NCI-H446 treated with DMSO at 0.1 percent for 48 hours (cell line): ENCODE measurements around the gene MRRF.
"Not testable (repeated sequence)": the region's sequence is repeated elsewhere in the genome, so short reads cannot be mapped to it uniquely, and the experiment has no call there.

Experiments used
- DNase-seq: peaks from one replicate; lab custom pipeline; 2025; lab: John Stamatoyannopoulos, UW

Gene MRRF

DNA sequence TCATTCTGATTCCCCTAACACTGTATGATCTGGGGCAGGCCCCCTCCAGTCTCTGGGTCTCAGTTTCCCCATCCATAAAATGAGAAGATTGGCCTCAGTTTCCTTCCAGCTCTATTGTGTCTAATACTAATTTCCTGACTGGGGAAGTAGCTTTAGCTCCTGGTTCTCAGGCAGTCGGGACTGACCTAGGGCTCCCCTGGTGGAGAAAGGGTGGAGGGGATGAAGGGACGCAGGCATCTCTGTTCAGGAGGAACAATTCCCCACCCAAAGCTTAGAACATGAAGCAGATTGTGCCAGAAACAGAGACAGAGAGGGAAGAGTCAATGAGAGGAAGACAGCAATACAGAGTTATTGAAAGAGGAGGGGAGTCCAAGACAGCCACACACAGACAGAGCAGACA is 91.9 kb downstream of the MRRF start:
- no peak for DNase-seq

DNA sequence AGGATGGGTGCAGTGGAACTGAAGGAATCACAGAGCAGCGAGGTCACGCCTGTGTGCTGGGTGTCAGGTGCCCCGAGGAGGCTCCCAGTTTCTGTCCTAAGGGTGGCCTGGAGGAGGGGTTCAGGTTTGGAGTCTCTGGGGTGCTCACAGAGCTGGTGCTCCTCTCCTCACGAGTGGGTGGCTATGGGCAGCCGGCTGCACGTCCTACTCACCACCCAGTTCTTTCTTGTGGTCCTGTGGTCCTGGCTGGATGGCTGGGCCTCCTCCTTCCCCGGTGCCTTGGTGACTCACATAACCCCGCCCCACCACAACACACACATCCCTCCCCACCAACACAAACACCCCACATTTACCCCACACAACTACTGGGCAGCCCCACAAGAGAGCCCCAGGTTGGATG is 96.2 kb downstream of the MRRF start:
- DNase-seq, result no peak

DNA sequence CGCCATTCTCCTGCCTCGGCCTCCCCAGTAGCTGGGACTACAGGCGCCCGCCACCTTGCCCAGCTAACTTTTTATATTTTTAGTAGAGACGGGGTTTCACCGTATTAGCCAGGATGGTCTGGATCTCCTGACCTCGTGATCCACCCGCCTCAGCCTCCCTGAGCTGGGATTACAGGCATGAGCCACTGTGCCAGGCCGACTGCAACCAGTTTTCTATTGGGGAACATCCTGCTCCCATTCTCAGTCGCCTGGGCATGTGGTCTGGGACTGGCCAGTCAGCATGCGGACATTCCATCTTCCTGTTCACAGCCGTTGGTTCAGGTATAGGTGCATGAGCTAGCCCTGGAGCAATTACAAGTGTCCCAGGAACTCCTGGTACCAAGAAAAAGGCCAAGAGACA is 98.4 kb downstream of the MRRF start:
- not testable (repeated sequence) for DNase-seq

DNA sequence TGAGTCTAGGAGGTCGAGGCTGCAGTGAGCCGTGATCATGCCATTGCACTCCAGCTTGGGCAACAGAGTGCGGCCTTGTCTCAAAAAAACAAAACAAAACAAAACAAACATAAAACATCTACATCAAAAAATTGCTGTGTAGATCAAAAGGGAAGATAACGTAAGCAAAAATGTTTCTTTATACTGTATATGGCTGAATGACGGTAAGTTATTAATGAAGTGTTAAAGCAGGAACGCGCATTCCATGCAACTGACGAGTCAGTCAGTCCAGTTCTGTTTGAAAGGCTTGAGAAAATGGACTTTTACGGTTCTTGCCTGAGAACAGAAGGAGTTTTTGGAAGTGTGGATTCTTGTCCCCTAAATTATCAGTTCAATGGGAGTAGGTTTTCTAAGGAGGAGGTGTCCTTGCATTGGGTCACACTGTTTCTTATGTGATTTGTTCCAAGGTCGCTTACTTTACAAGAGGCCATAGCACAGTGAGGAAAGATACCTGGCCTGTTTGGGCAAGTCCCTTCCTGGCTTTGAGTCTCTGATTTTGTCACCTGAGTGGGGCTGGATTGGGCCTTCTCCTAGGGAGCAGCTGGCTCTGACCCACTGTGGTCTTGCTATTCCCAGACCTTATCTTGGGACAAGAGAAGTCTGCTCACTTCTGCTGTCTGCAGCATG is 99.6 kb downstream of the MRRF start:
- no peak for DNase-seq

DNA sequence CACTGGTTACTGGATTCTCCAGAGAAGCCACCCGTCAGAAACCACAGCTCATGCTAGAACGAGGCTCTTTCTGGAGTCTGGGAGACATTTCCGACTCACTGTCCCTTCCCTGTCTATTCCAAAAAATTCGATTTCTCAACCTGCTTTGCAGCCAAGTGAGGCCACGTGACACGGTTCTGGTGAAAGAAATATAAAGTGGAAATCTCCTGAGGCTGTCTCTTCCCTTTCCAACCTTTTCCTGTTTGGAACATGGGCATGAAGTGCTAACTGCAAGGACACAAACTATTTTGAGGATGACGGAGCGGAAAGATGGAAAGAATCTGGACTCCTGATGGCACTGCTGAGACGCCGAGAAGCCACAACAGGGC is 100.1 kb downstream of the MRRF start:
- no peak for DNase-seq

DNA sequence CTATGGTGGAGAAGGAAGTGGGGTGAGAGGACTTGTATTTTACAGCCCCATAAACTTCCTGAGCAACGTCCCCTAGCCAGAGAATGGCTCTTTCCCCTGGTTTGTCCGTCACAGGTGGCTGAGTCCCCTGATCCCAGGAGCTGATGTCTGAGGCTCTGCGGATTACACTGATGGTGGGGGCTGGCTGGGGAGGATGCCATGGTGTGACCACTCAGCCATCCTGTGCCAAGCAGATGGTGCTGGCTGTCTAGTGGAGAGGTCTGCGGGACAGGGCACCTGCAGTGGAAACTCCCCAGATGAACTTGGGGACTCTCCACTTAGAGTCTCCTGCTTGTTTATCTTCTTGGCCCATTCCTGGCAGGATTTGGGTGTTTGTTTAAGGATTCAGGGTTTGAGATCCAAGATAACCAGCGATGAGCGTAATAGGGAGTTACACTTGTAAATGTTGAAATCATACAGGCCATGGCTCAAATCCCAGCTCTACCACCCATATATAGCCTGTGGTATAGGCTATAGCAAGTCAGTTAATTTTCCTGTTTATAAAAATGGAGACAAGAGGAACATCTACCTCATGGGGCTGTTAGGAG is 101.5 kb downstream of the MRRF start:
- DNase-seq, result no peak

DNA sequence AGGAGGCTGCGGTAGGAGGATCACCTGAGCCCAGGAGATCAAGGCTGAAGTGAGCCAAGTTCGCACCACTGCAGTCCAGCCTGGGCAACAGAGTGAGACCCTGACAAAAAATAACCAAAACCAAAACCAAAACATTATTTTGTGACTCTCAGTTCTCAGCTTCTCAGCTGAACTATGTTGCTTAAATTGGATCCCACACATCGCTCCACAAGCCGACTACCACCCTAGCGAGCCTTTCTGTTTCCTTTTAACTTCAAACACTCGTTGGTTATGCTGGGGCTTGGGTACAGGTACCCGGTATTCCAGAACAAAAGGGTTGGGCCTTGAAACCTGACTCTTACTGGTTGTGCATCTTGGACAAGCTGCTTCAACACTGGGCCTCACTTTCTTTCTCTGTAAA is 102.4 kb downstream of the MRRF start:
- DNase-seq, result no peak

DNA sequence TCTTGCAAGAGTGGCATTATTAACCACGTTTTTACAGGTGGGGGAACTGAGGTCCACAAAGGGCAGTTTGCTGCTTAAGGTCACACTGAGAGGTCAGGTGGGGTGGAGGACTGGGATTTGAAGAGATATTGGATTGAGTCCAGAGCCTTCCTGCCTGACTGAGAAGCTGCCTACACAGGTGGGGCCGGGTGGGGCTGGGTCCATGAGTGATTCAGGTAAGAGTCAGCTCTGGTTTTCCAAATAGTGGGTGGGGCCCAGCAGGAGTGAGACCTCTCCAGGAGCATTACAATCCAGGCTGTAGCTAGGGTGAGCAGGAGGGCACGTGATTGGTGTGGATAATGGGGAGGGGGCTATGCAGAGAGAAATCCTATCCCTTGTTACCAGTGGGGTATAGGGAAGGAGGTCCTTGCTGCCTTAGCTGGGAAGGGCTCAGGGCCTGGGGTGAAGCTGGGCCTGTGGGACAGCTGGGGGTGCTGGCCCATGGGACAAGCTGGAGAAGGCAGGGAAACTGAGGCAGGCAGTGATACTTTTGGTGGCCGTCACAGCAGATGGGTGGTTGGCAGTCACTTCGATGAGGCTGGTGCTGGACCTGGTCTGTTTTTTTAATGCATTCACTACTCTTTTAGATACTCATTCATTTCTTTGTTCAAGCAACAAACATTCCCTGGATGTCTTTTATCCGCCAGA is 103.2 kb downstream of the MRRF start:
- no peak for DNase-seq

DNA sequence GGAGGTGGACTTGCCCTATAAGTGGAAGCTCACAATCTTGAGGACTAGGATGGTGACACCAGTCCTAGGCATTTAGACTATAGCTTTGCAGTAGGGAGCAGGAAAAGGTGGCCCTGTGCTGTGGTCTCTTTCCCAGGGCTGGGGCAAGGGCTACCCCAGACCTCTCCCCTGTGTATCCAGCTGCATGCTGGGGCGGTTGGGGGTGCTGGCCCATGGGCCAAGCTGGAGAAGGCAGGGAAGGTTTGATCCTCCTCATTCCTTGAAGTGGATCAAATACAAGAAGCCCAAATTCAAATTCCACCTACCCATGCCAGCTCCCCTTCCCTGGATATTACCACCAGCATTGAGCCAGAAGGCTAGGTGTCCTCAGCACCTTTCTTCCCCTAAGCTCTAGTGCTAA is 104.0 kb downstream of the MRRF start:
- DNase-seq, result no peak

DNA sequence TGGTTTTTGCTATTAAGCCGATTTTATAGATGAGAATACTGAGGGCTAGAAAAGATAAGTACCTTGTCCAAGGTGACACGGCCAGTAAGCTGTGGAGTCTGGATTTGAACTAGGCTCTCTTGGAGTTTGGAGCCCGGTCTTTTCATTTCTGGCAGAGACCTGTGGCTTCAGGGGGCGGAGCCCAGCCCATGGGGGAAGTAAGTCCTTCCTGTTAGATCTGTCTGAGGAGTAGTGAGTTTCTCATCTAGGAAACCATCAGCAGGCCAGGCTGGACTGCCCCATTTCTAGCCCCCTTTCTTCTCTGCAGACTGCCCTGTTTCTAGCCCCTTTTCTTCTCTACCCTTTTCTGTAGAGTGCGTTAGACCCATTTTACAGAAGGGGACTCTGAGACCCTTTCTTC is 105.6 kb downstream of the MRRF start:
- DNase-seq, result no peak

DNA sequence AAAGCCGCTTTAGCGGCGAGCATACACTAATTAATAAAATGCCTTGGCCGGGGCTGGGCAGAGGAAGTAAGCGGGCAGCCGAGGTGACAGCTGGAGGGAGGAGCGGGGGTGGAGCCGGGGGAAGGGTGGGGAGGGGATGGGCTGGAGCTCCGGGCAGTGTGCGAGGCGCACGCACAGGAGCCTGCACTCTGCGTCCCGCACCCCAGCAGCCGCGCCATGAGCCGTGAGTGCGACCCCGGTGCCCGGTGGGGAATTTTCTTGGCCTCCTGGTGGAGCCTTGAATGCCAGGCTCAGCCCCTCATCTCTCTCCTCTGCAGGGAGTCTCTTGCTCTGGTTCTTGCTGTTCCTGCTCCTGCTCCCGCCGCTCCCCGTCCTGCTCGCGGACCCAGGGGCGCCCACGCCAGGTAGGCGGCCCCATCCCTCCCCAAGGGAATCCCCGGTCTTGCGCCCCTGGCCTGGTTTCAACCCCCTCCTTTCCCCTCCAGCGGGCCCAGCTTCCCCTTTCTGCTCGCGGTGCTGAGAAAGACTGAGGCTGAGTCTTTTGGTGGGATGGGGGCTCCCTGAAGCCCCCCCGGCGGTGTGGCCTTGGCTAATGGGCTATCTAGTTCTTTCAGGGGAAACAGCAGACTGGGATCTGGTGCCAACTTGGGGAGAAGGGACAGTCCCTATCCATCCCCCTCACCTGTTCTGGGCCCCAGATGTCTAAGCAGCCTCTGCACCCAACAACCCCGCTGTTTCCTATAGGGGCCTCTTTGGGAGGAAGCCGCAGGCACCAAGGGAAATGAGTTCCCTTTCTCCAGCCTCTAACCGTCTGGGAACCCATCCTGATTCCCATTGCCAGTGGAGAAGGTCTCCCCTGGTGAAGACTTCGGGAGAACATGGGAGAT is 106.4 kb downstream of the MRRF start, which contains the start of gene PTGS1:
PTGS1 (plus strand) TSS at position 156 of the 887 bp plus-strand sequence; CDS start at position 217, 61 bp downstream.
- DNase-seq, result no peak

DNA sequence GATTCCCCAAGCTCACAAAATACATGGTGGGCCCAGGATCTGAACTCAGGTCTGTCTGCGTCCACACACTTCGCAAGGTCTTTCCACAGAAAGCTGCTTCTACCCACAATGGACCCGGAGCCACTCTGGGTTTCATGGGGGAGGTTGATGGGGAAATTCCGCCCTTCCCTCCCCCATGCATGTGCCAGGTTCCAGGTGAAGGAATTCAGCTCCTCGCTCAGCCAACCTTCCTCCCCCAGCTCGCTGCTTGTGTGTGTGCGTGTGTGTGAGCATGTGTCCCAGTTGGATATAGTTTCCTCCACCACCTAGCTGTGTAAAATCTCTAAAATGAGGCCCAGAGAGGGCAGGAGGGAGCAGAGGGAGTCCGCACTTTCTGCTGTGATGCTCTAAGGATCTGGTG is 107.2 kb downstream of the MRRF start:
- DNase-seq, result no peak

DNA sequence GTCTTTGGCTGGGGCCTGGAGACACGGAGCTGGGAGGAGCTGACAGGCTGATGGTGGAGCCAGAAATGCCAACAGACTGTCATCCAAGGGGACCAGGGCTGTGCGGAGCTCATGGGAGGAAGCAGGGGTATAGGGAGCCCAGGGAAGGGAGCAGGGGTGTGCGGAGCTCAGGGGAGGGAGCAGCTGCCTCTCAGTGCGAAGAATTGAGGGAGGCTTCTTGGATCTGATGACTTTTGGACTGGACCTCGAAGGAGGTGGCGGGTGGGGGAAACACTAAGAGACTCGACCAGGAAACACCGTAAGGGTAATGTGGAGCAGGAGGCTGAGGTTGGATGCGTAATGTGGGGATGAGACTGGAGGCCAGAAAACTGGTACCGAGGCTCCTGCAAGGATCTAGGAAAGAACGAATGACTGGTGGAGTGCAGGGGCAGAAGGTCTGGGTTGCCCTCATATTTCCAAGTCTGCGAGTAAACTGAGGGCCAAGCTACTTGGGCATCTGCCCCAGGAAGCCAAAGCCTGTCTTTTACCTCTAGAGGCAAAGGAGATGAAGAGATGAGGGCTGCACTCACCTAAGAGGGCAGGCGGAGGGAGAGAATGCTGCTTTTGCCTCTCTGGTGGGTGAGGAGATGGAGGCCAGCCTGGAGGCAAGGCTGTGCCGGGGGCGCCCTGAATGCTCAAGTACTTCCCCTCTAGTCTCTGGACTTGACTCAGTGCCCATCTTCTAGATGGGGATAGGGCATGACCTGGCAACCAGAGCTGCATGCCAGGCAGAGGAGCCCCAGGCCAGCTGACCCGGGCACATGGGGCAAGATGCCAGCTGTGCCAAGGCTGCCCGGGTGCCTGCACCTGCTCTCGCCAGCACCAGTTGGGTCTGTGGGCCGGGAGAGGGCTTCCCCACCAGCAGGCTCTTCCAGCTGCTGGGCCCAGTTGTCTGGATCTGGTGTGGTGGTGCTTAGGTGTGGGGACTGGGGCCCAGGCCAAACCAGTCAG is 108.5 kb downstream of the MRRF start:
- DNase-seq, result no peak

DNA sequence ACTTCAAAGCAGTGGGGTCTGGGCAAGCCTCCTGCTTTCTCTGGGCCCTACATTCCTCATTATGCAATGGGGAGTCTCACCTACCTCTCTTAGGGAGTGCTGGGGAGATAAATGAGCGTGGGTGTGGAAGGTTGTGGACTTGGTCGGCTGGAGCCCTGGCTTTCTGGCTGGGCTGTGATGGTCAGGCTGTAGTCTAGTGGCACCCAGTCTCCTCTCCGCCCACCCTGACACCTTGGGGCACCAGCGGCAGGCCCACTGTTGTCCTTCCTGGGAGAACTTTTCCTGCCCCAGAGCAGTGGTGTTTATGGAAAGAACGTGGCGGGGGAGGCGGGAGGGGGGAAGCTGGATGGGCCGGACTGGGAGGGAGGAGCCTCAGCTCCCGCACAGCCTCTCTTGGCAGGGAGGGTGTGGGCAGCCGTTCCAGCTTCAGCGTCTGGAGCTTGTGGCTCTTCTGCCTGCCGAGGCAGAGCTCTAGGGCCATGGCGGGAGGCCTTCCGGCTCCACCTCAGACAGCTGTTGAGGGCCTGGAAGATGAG is 110.3 kb downstream of the MRRF start:
- DNase-seq, result no peak

DNA sequence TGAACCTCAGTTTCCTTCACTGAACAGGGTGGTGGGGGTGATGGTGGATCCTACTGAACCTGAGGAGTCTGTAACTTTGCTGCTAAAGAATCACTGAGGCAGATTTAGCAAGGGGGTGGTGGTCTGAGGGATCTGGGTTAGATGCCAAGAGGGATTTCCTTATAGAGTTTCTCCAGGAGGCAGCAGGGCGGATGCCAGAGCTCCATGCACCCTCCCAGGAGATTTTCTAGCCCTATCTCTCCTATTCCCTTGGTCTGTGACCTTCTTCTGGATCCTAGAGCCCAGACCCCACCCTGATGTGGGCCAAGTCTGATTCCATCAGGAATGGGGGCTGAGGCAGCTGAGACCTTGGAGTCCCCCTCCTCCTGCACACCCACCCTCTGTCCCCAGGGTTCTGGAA is 112.1 kb downstream of the MRRF start:
- no peak for DNase-seq

DNA sequence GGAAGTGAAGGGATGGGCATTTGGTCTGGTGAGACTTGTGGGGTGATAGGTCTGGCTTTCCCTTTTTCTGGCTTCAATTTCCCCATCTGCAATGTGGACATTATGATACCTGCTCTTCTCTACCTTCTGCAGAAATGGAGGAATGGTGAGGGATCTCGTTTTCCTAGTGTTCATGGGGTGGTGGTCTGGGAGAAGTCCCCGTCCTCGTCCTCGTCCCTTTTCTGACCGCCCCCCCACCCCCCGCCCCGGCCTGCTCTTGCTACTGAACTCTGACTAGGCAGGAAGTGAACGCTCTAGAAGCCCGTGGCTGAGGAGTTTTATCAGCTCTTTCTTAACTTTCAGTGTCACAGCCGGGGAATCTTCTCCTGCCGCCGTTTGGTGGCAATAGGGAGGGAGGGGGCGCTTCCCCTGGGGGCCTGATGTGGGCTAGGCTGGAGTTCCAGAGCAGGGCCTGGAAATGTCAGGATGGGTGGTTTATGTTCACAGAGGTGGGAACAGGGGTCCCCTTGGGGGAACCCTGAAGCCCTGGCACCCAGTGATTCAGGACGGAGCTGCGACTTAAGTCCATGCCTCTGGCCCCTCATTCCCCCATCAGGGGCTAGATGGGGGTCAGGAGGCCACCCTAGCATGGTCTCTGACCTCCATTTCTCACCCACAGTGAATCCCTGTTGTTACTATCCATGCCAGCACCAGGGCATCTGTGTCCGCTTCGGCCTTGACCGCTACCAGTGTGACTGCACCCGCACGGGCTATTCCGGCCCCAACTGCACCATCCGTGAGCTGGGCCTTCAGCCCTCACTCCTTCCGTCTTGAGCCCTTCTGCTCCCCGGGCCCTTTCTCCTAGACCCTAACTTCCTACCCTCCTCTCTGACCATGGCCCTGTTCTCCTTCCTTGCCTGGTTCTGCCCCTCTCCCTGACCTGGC is 112.8 kb downstream of the MRRF start:
- no peak for DNase-seq

DNA sequence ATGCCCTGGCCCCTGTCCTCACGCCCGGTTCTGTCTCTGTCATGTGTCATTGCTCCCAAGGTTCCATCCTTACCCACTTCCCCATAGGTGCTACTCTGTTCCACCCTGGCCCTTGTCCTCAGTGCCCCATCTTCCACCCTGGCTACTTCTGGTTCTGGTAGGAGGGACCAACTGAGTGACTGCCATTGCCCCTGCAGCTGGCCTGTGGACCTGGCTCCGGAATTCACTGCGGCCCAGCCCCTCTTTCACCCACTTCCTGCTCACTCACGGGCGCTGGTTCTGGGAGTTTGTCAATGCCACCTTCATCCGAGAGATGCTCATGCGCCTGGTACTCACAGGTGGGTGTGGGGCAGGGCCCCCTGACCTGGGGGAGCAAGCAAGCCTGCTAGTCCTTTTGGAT is 113.6 kb downstream of the MRRF start:
- DNase-seq, result no peak

DNA sequence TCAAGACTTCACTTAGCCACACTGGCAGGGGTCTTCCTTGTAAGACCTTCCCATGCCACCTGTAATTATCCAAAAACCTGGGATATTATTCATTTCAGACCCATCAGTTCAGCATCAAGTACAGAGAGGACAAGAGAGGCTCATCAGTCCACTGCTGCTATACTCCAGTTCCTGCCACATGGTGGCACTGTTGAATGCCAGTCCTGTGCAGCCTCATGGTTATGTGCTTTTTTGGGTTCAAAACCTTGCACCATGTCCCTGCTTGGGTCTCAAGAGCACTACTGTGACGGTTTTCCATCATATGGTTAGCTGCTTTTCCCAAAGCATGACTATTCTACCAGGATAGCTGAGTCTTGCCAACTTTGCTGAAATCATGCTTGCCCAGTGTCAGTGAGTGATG is 114.7 kb downstream of the MRRF start:
- DNase-seq, result no peak

DNA sequence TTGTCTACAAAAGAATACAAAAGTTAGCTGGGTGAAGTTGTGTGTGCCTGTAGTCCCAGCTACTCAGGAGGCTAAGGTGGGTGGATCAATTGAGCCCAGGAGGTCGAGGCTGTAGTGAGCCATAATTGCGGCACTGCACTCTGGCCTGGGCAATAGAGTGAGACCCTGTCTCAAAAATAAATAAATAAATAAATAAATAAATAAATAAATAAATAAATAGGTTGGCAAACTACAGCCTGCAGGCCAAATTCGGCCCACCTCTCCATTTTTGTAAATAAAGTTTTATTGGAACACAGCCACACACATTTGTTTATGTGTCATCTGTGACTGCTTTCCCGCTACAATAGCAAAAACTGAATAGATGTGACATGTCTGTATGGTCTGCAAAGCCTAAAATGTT is 115.6 kb downstream of the MRRF start:
- no peak for DNase-seq
